ENCODE results near the gene GPR162.

DNA sequence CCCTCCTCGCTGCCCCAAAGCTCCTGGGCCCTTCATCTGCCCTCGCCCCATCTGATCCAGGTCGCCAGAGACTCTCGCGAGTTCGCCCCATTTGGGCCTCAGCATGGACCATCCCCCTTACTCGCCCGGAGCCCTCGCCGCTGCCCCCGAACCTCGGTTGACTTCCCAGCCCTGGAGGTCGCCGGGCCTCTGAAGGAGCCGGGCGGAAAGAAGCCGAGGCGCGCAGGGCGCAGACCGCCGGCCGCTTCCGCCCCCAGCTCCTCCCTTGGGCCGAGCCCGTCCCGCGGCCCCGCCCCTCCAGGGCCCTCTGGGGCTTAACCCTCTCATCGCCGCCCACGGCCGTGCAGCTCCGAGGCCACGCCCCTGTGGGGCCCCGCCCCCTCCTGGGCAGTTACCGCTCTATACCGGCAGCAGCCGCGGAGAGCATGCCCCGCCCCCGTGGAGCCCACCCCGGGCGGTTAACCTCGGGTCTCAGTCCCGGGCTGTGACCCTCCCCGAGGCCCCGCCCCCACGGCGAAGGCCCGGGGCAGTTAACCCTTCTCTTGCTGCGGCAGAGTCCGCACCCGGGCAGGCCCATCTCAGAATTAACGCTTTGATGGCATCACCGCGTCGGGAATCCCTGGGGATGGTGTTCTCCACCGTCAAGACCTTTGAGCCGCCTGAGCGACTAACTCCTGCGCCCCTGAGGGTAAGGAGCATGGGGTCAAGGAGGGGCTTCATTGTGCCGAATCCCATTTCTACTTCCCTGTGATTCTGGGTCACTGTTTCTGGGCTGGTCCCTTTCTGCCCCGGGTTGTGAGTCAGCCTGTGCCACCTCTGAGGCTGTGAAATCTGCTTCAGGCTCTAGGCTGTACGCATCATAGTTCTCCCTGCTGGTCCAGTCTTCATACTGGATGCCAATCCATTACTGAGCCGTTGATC lies 51.7 kb downstream of the GPR162 start, which contains the start of gene SPSB2:
- no peak for TF ChIP-seq EZH2 (IDR thresholded peaks at IDR 0.05; ENCODE audit: low read length)
- TF ChIP-seq, protein P1, sequence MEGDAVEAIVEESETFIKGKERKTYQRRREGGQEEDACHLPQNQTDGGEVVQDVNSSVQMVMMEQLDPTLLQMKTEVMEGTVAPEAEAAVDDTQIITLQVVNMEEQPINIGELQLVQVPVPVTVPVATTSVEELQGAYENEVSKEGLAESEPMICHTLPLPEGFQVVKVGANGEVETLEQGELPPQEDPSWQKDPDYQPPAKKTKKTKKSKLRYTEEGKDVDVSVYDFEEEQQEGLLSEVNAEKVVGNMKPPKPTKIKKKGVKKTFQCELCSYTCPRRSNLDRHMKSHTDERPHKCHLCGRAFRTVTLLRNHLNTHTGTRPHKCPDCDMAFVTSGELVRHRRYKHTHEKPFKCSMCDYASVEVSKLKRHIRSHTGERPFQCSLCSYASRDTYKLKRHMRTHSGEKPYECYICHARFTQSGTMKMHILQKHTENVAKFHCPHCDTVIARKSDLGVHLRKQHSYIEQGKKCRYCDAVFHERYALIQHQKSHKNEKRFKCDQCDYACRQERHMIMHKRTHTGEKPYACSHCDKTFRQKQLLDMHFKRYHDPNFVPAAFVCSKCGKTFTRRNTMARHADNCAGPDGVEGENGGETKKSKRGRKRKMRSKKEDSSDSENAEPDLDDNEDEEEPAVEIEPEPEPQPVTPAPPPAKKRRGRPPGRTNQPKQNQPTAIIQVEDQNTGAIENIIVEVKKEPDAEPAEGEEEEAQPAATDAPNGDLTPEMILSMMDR (optimal IDR thresholded peaks at IDR 0.05 in 1 of 3, IDR thresholded peaks at IDR 0.05 in 1 of 3, conservative IDR thresholded peaks at IDR 0.05 in 1 of 3; ENCODE audit: extremely low read depth in 1 of 3, insufficient read depth in 2 of 3, low read length in 3 of 3): no peak
